ENCODE results near the gene CTNND2. TPM values are rescaled to one million over a fixed set of nuclear protein-coding genes. Genes with fewer than 3 reads are reported as not detected.
"Not testable (repeated sequence)": the region's sequence is repeated elsewhere in the genome, so short reads cannot be mapped to it uniquely, and the experiment has no call there.

CTNND2 gene
- polyA plus RNA-seq, 1 donor: 0.75 TPM

GRCh38 chr5:11319836-11320580 lies 584.2 kb downstream of the CTNND2 start:
- DNase-seq (ENCODE audit: low read depth): no peak

- not testable (repeated sequence) for DNase-seq (ENCODE audit: low read depth)
Observed at GRCh38 chr5:11313694-11314093, 590.6 kb downstream of the CTNND2 start.

GRCh38 chr5:11311731-11312130 lies 592.5 kb downstream of the CTNND2 start:
- no peak for DNase-seq (ENCODE audit: low read depth)

- DNase-seq (ENCODE audit: low read depth): no peak
Observed at GRCh38 chr5:11311272-11311671, 593.0 kb downstream of the CTNND2 start.

GRCh38 chr5:11310158-11310557 lies 594.1 kb downstream of the CTNND2 start:
- DNase-seq (ENCODE audit: low read depth): no peak

GRCh38 chr5:11306365-11306764 lies 597.9 kb downstream of the CTNND2 start:
- no peak for DNase-seq (ENCODE audit: low read depth)

GRCh38 chr5:11305245-11305644 lies 599.0 kb downstream of the CTNND2 start:
- DNase-seq (ENCODE audit: low read depth): no peak

- no peak for DNase-seq (ENCODE audit: low read depth)
Observed at GRCh38 chr5:11304641-11305040, 599.6 kb downstream of the CTNND2 start.

- DNase-seq (ENCODE audit: low read depth): no peak
Observed at GRCh38 chr5:11302663-11303062, 601.6 kb downstream of the CTNND2 start.

- DNase-seq (ENCODE audit: low read depth): no peak
Observed at GRCh38 chr5:11301171-11301570, 603.1 kb downstream of the CTNND2 start.

- DNase-seq (ENCODE audit: low read depth): no peak
Observed at GRCh38 chr5:11300736-11301135, 603.5 kb downstream of the CTNND2 start.

GRCh38 chr5:11298877-11299276 lies 605.4 kb downstream of the CTNND2 start:
- DNase-seq (ENCODE audit: low read depth): no peak

- DNase-seq (ENCODE audit: low read depth): no peak
Observed at GRCh38 chr5:11293523-11293922, 610.7 kb downstream of the CTNND2 start.

- DNase-seq (ENCODE audit: low read depth): no peak
Observed at GRCh38 chr5:11292648-11293356, 611.4 kb downstream of the CTNND2 start.

- no peak for DNase-seq (ENCODE audit: low read depth)
Observed at GRCh38 chr5:11289733-11290132, 614.5 kb downstream of the CTNND2 start.

- no peak for DNase-seq (ENCODE audit: low read depth)
Observed at GRCh38 chr5:11289208-11289607, 615.0 kb downstream of the CTNND2 start.

GRCh38 chr5:11281842-11282241 lies 622.4 kb downstream of the CTNND2 start:
- DNase-seq (ENCODE audit: low read depth): no peak

- DNase-seq (ENCODE audit: low read depth): no peak
Observed at GRCh38 chr5:11277323-11277722, 626.9 kb downstream of the CTNND2 start.

GRCh38 chr5:11273180-11273903 lies 630.9 kb downstream of the CTNND2 start:
- no peak for DNase-seq (ENCODE audit: low read depth)

- no peak for DNase-seq (ENCODE audit: low read depth)
Observed at GRCh38 chr5:11269515-11269914, 634.7 kb downstream of the CTNND2 start.

- DNase-seq (ENCODE audit: low read depth): no peak
Observed at GRCh38 chr5:11268891-11269290, 635.4 kb downstream of the CTNND2 start.

GRCh38 chr5:11266331-11266730 lies 637.9 kb downstream of the CTNND2 start:
- no peak for DNase-seq (ENCODE audit: low read depth)

GRCh38 chr5:11261241-11261640 lies 643.0 kb downstream of the CTNND2 start:
- DNase-seq (ENCODE audit: low read depth): no peak
